CD8-positive, alpha-beta memory T cell (primary cell): Measurements from ENCODE around the gene ERRFI1. TPM values are rescaled to one million over a fixed set of nuclear protein-coding genes. Genes with fewer than 3 reads are reported as not detected.

Source experiments
- CTCF ChIA-PET: fragments of 350-600 bp; sonication (Branson Sonifier 250); formaldehyde crosslinking; loops from one replicate; lab custom pipeline; 2021; ENCODE audit warnings: antibody characterized with exemption; lab: Charles Lee
- POLR2A ChIA-PET: fragments of 350-600 bp; sonication (Branson Sonifier 250); formaldehyde crosslinking; loops from one replicate; lab custom pipeline; 2021; ENCODE audit warnings: antibody characterized with exemption; lab: Charles Lee
- DNase-seq, 5 donors: peaks; one replicate each; pipeline versions ENCODE4 v3.0.0 to v3.0.0-alpha.2; 2020 to 2022; ENCODE audit warnings: mixed read lengths in 1 of 5
- H3K27ac ChIP-seq: one replicate; pipeline ENCODE4 v1.7.0; 2013; ENCODE audit warnings: low read depth, mild to moderate bottlenecking, low read length, moderate library complexity
- H3K27me3 ChIP-seq: 2 replicates; pipeline ENCODE4 v1.7.0; 2013; ENCODE audit warnings: low read length, mild to moderate bottlenecking; ENCODE audit not compliant: insufficient read depth, poor library complexity, severe bottlenecking
- H3K36me3 ChIP-seq: 2 replicates; pipeline ENCODE4 v1.7.0; 2013; ENCODE audit warnings: mild to moderate bottlenecking, low read length, moderate library complexity; ENCODE audit not compliant: insufficient read depth
- H3K4me1 ChIP-seq: 2 replicates; pipeline ENCODE4 v1.7.0; 2013; ENCODE audit warnings: mild to moderate bottlenecking, low read length, moderate library complexity; ENCODE audit not compliant: insufficient read depth
- H3K4me3 ChIP-seq: 2 replicates; pipeline ENCODE4 v1.7.0; 2013; ENCODE audit warnings: mild to moderate bottlenecking, low read length
- H3K9me3 ChIP-seq: 2 replicates; pipeline ENCODE4 v1.7.0; 2013; ENCODE audit warnings: mild to moderate bottlenecking, low read length
- H3K27ac Mint-ChIP-seq, 8 donors: one replicate each; pipeline ENCODE4 v1.8.0; 2020 to 2021; ENCODE audit warnings: mixed read lengths in 8 of 8, mild to moderate bottlenecking in 6 of 8, inconsistent platforms in 3 of 8, moderate library complexity in 3 of 8
- H3K27me3 Mint-ChIP-seq, 2 donors: one replicate each; pipeline ENCODE4 v1.8.0; 2020 to 2021; ENCODE audit warnings: mixed read lengths in 2 of 2, mild to moderate bottlenecking in 1 of 2, moderate library complexity in 1 of 2
- H3K36me3 Mint-ChIP-seq, 3 donors: one replicate each; pipeline ENCODE4 v1.8.0; 2020 to 2021; ENCODE audit warnings: mixed read lengths in 3 of 3, inconsistent platforms in 1 of 3, mild to moderate bottlenecking in 1 of 3
- H3K4me1 Mint-ChIP-seq, 3 donors: one replicate each; pipeline ENCODE4 v1.8.0; 2020 to 2021; ENCODE audit warnings: mixed read lengths in 3 of 3, inconsistent platforms in 1 of 3, mild to moderate bottlenecking in 1 of 3
- H3K4me3 Mint-ChIP-seq, 7 donors: one replicate each; pipeline ENCODE4 v1.8.0; 2020 to 2021; ENCODE audit warnings: mixed read lengths in 7 of 7, mild to moderate bottlenecking in 6 of 7, moderate library complexity in 4 of 7, inconsistent platforms in 2 of 7
- H3K9me3 Mint-ChIP-seq, 5 donors: one replicate each; pipeline ENCODE4 v1.8.0; 2020 to 2022; ENCODE audit warnings: mixed read lengths in 5 of 5, mild to moderate bottlenecking in 3 of 5, moderate library complexity in 2 of 5, inconsistent platforms in 1 of 5
- polyA plus RNA-seq: library from polyadenylated mRNA; unstranded; fragments of 300-500 nt; fragmentation: Illumina TruSeq; gene quantifications from one replicate; pipeline ENCODE4 v1.2.3, GENCODE V29; 2021
- total RNA-seq, 2 experiments: library from RNA; stranded (reverse); gene quantifications; one replicate each; pipeline ENCODE4 v1.2.3, GENCODE V29; 2021

The ERRFI1 gene
- total and polyA plus RNA-seq, 3 experiments from 2014 or later: 1.1 to 3.8 (median 3.5) TPM

GRCh38 chr1:8035289-8035688 is 9.2 kb upstream of the ERRFI1 start:
- H3K27me3 Mint-ChIP-seq: peaks cover 0 to 4% of the 10 kb centered on the region in 2 donors
- H3K27me3 ChIP-seq: no peaks in the 10 kb centered on the region
- H3K4me3 ChIP-seq: no peak overlapping the region
- no peaks in the 10 kb centered on the region for H3K4me1 Mint-ChIP-seq
- no peaks in the 10 kb centered on the region for H3K4me1 ChIP-seq
- no peak overlapping the region for H3K4me3 Mint-ChIP-seq
- no peaks in the 10 kb centered on the region for H3K36me3 ChIP-seq
- no peaks in the 10 kb centered on the region for H3K36me3 Mint-ChIP-seq
- no peak for DNase-seq
- H3K27ac ChIP-seq: no peak overlapping the region
- H3K27ac Mint-ChIP-seq: no peak overlapping the region
- POLR2A ChIA-PET: no interaction called here
- CTCF ChIA-PET: no interaction called here
- H3K9me3 ChIP-seq: no peaks in the 10 kb centered on the region
- no peaks in the 10 kb centered on the region for H3K9me3 Mint-ChIP-seq

- Histone ChIP-seq H3K9me3 (no peaks in the 10 kb centered on the region), H3K4me1 (no peaks in the 10 kb centered on the region), H3K4me3 (no peak overlapping the region), H3K27me3 (no peaks in the 10 kb centered on the region), H3K27ac (no peak overlapping the region), H3K36me3 (no peaks in the 10 kb centered on the region)
- Mint-ChIP-seq H3K4me1 (no peaks in the 10 kb centered on the region), H3K9me3 (no peaks in the 10 kb centered on the region), H3K36me3 (no peaks in the 10 kb centered on the region), H3K4me3 (no peak overlapping the region), H3K27ac (no peak overlapping the region), H3K27me3 (peaks cover 0 to 4% of the 10 kb centered on the region in 2 donors)
- ChIA-PET POLR2A (interaction anchor here (0.6 kb wide), 1 partner anchor 786 kb away, joined by 3 read pairs; no protein-coding TSS in a partner anchor), CTCF (interaction anchor here (4.3 to 4.4 kb wide), 2 partner anchors 282 to 316 kb away, joined by 38 to 39 read pairs; no protein-coding TSS in a partner anchor)
- DNase-seq: no peak
Measured at GRCh38 chr1:8033322-8033721, 7.2 kb upstream of the ERRFI1 start.

DNA sequence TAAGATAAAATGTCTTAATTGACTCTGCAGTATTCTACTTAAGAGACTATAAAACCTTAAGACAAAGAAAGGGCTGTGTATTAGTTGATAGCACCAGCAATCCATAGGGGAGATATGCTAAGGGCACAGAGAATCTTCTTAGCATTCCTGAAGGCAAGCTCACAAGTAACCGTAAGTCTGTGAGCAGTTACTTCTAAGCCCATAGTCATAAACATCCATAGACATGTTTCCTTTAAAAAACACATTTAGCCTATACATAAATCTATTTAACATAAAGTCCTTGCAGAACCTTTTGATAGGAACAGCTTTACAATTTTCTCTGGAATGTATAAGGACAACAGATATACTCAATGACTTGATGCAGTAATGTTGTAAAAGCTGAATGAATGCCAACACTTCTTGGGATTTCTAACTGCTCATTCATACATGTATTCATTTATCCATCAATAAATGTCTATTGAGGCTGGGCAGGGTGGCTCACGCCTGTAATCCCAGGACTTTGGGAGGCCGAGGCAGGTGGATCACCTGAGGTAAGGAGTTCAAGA is 6.3 kb upstream of the ERRFI1 start:
- H3K27ac Mint-ChIP-seq: no peak overlapping the region
- CTCF ChIA-PET: interaction anchor here (0.6 to 4.4 kb wide), 8 partner anchors 17 to 381 kb away, joined by 3 to 39 read pairs (median 4); no protein-coding TSS in a partner anchor
- H3K4me3 ChIP-seq: no peak overlapping the region

GRCh38 chr1:8031176-8031785 is 5.2 kb upstream of the ERRFI1 start:
- H3K4me1 Mint-ChIP-seq: peaks cover 6 to 7% (median 6%) of the 10 kb centered on the region in 3 donors
- ChIA-PET POLR2A (interaction anchor here (0.6 kb wide), 1 partner anchor 52 kb away, joined by 3 read pairs; no protein-coding TSS in a partner anchor), CTCF (interaction anchor here (0.7 to 4.4 kb wide), 10 partner anchors 14 to 318 kb away, joined by 3 to 39 read pairs (median 6); partner anchors contain the start of gene SLC45A1)
- H3K36me3 ChIP-seq: no peaks in the 10 kb centered on the region
- no peak overlapping the region for H3K4me3 ChIP-seq
- no peak overlapping the region for H3K4me3 Mint-ChIP-seq
- DNase-seq: peak in 2 of 5 donors; percentile 26 to 32
- no peaks in the 10 kb centered on the region for H3K9me3 Mint-ChIP-seq
- no peaks in the 10 kb centered on the region for H3K27me3 ChIP-seq
- H3K27ac Mint-ChIP-seq: no peak overlapping the region
- H3K4me1 ChIP-seq: peaks cover 5% of the 10 kb centered on the region
- no peak overlapping the region for H3K27ac ChIP-seq
- H3K27me3 Mint-ChIP-seq: peaks cover 0 to 6% of the 10 kb centered on the region in 2 donors
- H3K36me3 Mint-ChIP-seq: no peaks in the 10 kb centered on the region
- H3K9me3 ChIP-seq: no peaks in the 10 kb centered on the region

More for the DNA sequence above, 6.3 kb upstream of the ERRFI1 start:
- no peak overlapping the region for H3K27ac ChIP-seq
- no peaks in the 10 kb centered on the region for H3K4me1 ChIP-seq
- DNase-seq: no peak
- no peaks in the 10 kb centered on the region for H3K36me3 Mint-ChIP-seq
- H3K4me3 Mint-ChIP-seq: no peak overlapping the region
- H3K9me3 Mint-ChIP-seq: no peaks in the 10 kb centered on the region
- POLR2A ChIA-PET: no interaction called here
- no peaks in the 10 kb centered on the region for H3K27me3 ChIP-seq
- peaks cover 0 to 2% (median 0%) of the 10 kb centered on the region in 3 donors for H3K4me1 Mint-ChIP-seq
- peaks cover 0 to 4% of the 10 kb centered on the region in 2 donors for H3K27me3 Mint-ChIP-seq
- no peaks in the 10 kb centered on the region for H3K9me3 ChIP-seq
- H3K36me3 ChIP-seq: no peaks in the 10 kb centered on the region

GRCh38 chr1:8028571-8028910 is 2.4 kb upstream of the ERRFI1 start:
- CTCF ChIA-PET: no interaction called here
- peak overlapping the region in 1 of 7 donors; percentile 18 for H3K4me3 Mint-ChIP-seq
- no peak overlapping the region for H3K27ac Mint-ChIP-seq
- Histone ChIP-seq H3K4me1 (peaks cover 12% of the 10 kb centered on the region), H3K27ac (no peak overlapping the region), H3K9me3 (no peaks in the 10 kb centered on the region), H3K36me3 (no peaks in the 10 kb centered on the region), H3K27me3 (peaks cover 6% of the 10 kb centered on the region), H3K4me3 (no peak overlapping the region)
- peaks cover 11 to 12% of the 10 kb centered on the region in 2 donors for H3K27me3 Mint-ChIP-seq
- H3K4me1 Mint-ChIP-seq: peaks cover 12 to 14% (median 13%) of the 10 kb centered on the region in 3 donors
- POLR2A ChIA-PET: no interaction called here
- no peaks in the 10 kb centered on the region for H3K36me3 Mint-ChIP-seq
- no peaks in the 10 kb centered on the region for H3K9me3 Mint-ChIP-seq
- no peak for DNase-seq

DNA sequence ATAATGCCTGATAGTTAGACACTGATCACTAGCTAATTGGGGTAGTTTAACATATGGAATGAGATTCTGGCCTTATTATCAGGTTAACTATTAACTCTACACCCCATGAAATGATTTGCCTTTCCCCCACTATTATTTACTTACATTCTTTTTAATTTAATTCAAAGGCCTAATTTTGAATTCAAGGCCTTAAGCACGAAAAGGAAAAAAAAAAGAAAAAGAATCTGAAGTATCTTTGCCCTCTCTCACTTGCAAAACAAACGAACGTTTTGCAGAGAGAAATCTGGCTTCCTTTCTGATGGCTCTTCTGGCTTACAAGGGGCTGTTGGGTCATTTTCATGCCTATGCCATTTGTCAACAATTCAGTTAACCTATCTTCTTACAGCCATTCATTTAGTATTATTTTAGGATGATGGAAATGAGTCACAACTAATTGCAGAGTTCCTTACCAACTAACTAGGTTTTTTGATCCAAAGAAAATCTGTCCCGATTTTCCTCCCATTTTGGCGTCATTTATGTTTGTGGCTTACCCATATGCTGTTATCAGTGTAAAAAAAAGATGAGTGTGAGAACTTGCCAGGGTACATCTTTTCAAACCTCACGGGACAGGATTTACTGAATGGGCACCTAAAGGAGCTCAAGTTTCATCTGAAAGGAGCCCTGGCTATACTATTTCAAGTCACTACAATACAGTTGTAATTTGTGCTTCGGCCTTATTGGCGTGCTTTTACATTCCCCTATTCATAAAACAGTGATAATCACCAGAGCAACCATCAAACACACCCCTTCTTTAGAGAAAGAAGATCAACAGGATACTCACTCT is 1.9 kb upstream of the ERRFI1 start:
- Histone ChIP-seq H3K27me3 (peaks cover 6% of the 10 kb centered on the region), H3K27ac (no peak overlapping the region), H3K36me3 (no peaks in the 10 kb centered on the region), H3K4me1 (peaks cover 12% of the 10 kb centered on the region), H3K4me3 (no peak overlapping the region), H3K9me3 (no peaks in the 10 kb centered on the region)
- H3K4me3 Mint-ChIP-seq: peak overlapping the region in 2 of 7 donors; percentile 24 to 80
- ChIA-PET POLR2A (no interaction called here), CTCF (no interaction called here)
- H3K9me3 Mint-ChIP-seq: no peaks in the 10 kb centered on the region
- H3K27ac Mint-ChIP-seq: peak overlapping the region in 1 of 8 donors; percentile 38
- H3K36me3 Mint-ChIP-seq: no peaks in the 10 kb centered on the region
- H3K4me1 Mint-ChIP-seq: peaks cover 12 to 14% (median 13%) of the 10 kb centered on the region in 3 donors
- DNase-seq: no peak
- H3K27me3 Mint-ChIP-seq: peaks cover 11 to 12% of the 10 kb centered on the region in 2 donors

DNA sequence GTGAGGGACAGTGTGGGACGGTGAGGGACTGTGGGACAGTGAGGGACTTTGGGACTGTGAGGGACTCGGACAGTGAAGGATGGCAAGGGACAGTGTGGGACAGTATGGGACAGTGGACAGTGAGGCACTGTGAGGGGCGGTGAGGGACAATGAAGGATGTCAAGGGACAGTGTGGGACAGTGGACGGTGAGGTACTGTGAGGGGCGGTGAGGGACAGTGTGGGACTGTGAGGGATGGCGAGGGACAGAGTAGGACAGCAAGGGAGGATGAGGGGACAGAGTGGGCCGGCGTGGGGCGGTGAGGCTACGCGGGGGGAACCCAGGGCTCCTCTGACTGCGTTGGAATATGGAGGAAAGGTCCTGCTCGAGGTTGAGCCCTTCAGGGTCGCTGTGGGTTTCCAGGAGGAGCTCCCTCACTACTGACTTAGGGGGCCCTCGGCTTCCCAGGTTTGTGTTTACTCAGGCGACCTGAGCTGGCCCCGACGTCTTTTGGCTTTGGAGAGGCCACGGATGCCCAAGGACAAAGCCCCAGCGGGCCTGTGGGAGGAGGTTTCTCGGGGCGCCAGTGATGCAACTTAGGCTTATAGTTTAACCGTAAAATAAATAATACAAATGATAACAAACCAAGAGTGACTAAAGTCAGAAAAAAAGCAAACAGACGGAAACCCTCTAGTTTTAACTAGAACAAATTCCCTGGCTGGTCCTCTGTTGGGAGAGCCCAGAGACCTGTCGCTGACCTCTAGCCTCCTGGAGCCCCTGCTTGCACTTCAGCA is 1.1 kb upstream of the ERRFI1 start:
- H3K9me3 Mint-ChIP-seq: no peaks in the 10 kb centered on the region
- H3K4me3 Mint-ChIP-seq: peak overlapping the region; percentile 68 to 88 (median 80)
- H3K4me1 Mint-ChIP-seq: peaks cover 12 to 14% (median 13%) of the 10 kb centered on the region in 3 donors
- Histone ChIP-seq H3K4me1 (peaks cover 12% of the 10 kb centered on the region), H3K36me3 (no peaks in the 10 kb centered on the region), H3K9me3 (no peaks in the 10 kb centered on the region), H3K4me3 (no peak overlapping the region), H3K27ac (no peak overlapping the region), H3K27me3 (peaks cover 6% of the 10 kb centered on the region)
- H3K27ac Mint-ChIP-seq: peak overlapping the region in 5 of 8 donors; percentile 38 to 81 (median 70)
- ChIA-PET POLR2A (no interaction called here), CTCF (no interaction called here)
- H3K36me3 Mint-ChIP-seq: no peaks in the 10 kb centered on the region
- peaks cover 10 to 12% of the 10 kb centered on the region in 2 donors for H3K27me3 Mint-ChIP-seq
- no peak for DNase-seq
